Uterus (tissue), 2 donors: ENCODE measurements around the gene ITK.

Experiments used
- CTCF ChIP-seq, 4 experiments: fragments of 200-600 bp in 2 of 4; fragments of 450-650 bp in 2 of 4; sonication (generic) in 2 of 4; IDR thresholded peaks; one replicate each; pipeline ENCODE4 v1.5.1; 2016 to 2019; ENCODE audit warnings: antibody characterized with exemption in 4 of 4, mild to moderate bottlenecking in 2 of 4, moderate library complexity in 1 of 4
- POLR2A ChIP-seq, 2 donors: fragments of 450-650 bp; IDR thresholded peaks; one replicate each; pipeline ENCODE4 v1.6.1; 2016; ENCODE audit warnings: antibody characterized with exemption in 2 of 2, mild to moderate bottlenecking in 1 of 2, moderate library complexity in 1 of 2

- TF ChIP-seq CTCF (IDR thresholded peaks at IDR 0.05) = no peak
- TF ChIP-seq POLR2A (IDR thresholded peaks at IDR 0.05) = no peak
Measured at GRCh38 chr5:157247267-157247666, 66.6 kb downstream of the ITK start.
